IPS DF 6.9 (cell line): ENCODE measurements around the gene NR2C1.

ENCODE experiments used
- DNase-seq: peaks from one replicate; pipeline ENCODE4 v3.0.0-alpha.2; 2013; ENCODE audit warnings: low read depth, low spot score
- H3K27ac ChIP-seq: one replicate; pipeline ENCODE4 v1.5.1; 2013; ENCODE audit warnings: low read length, control low read depth
- H3K27me3 ChIP-seq: 2 replicates; pipeline ENCODE4 v1.6.1; 2013; ENCODE audit warnings: mild to moderate bottlenecking, low read length; ENCODE audit not compliant: control insufficient read depth, insufficient read depth
- H3K36me3 ChIP-seq: 2 replicates; pipeline ENCODE4 v1.6.1; 2013; ENCODE audit warnings: low read length; ENCODE audit not compliant: control insufficient read depth, insufficient read depth
- H3K4me1 ChIP-seq: 2 replicates; pipeline ENCODE4 v1.6.1; 2013; ENCODE audit warnings: low read length; ENCODE audit not compliant: control insufficient read depth, insufficient read depth
- H3K4me3 ChIP-seq: 2 replicates; pipeline ENCODE4 v1.5.1; 2013; ENCODE audit warnings: mild to moderate bottlenecking, low read length
- H3K9me3 ChIP-seq: 2 replicates; pipeline ENCODE4 v1.6.1; 2013; ENCODE audit warnings: low read length, inconsistent platforms; ENCODE audit not compliant: control insufficient read depth, insufficient read depth
- WGBS: extraction: QIAGEN DNeasy Blood & Tissue Kit; methylation state at CpG from one replicate; pipeline ENCODE4 v1.1.7; 2013; ENCODE audit warnings: mixed read lengths, missing lambda C conversion rate; ENCODE audit not compliant: insufficient read length, insufficient coverage; 5-methylcytosine and 5-hydroxymethylcytosine counted together

The NR2C1 gene

GRCh38 chr12:94970560-94970959 is 102.9 kb downstream of the NR2C1 start:
- H3K4me3 ChIP-seq = no peak overlapping the region
- no CpG with 5 or more reads among the region's 1 CpG for WGBS
- no peak for DNase-seq
- no peaks in the 10 kb centered on the region for H3K4me1 ChIP-seq
- no peaks in the 10 kb centered on the region for H3K36me3 ChIP-seq
- no peaks in the 10 kb centered on the region for H3K27me3 ChIP-seq
- no peaks in the 10 kb centered on the region for H3K9me3 ChIP-seq
- no peak overlapping the region for H3K27ac ChIP-seq
